Nephron progenitor cell (in vitro differentiated cells): Measurements from ENCODE around the gene TMEM53.

Experiments
- DNase-seq: peaks from one replicate; pipeline ENCODE4 v3.0.0; 2021
- H3K27ac Mint-ChIP-seq: 2 replicates; pipeline ENCODE4 v1.8.0; 2021; ENCODE audit warnings: mild to moderate bottlenecking, moderate library complexity, mixed read lengths
- H3K27me3 Mint-ChIP-seq: 2 replicates; pipeline ENCODE4 v1.8.0; 2021; ENCODE audit warnings: mild to moderate bottlenecking, low read depth, mixed read lengths; ENCODE audit not compliant: poor library complexity
- H3K36me3 Mint-ChIP-seq: 2 replicates; pipeline ENCODE4 v1.8.0; 2021; ENCODE audit warnings: low read depth, mixed read lengths
- H3K4me1 Mint-ChIP-seq: 2 replicates; pipeline ENCODE4 v1.8.0; 2021; ENCODE audit warnings: mixed read lengths
- H3K4me3 Mint-ChIP-seq: 2 replicates; pipeline ENCODE4 v1.8.0; 2021; ENCODE audit warnings: mild to moderate bottlenecking, moderate library complexity, mixed read lengths
- H3K9me3 Mint-ChIP-seq: 2 replicates; pipeline ENCODE4 v1.8.0; 2021; ENCODE audit warnings: mild to moderate bottlenecking, moderate library complexity, mixed read lengths
- CTCF ChIP-seq: fragments of 200-600 bp; sonication (generic); IDR thresholded peaks from 2 replicates; pipeline ENCODE4 v1.5.0; 2021; ENCODE audit warnings: antibody characterized with exemption

Gene TMEM53

GRCh38 chr1:44636688-44637598 lies 37.3 kb downstream of the TMEM53 start:
- no peaks in the 10 kb centered on the region for H3K9me3 Mint-ChIP-seq
- H3K27me3 Mint-ChIP-seq = peaks cover 10% of the 10 kb centered on the region
- DNase-seq = no peak
- peak overlapping the region; percentile 82 for H3K27ac Mint-ChIP-seq
- H3K4me3 Mint-ChIP-seq = peak overlapping the region; percentile 62
- peaks cover 53% of the 10 kb centered on the region for H3K36me3 Mint-ChIP-seq
- peaks cover 96% of the 10 kb centered on the region for H3K4me1 Mint-ChIP-seq
- no peak for TF ChIP-seq CTCF

- no peak for TF ChIP-seq CTCF
- Mint-ChIP-seq H3K4me3 (peak overlapping the region; percentile 24), H3K27ac (no peak overlapping the region), H3K27me3 (peaks cover 10% of the 10 kb centered on the region), H3K36me3 (peaks cover 53% of the 10 kb centered on the region), H3K4me1 (peaks cover 91% of the 10 kb centered on the region), H3K9me3 (no peaks in the 10 kb centered on the region)
- DNase-seq = no peak
These were observed 38.1 kb downstream of the TMEM53 start for GRCh38 chr1:44636083-44636687.

GRCh38 chr1:44635439-44635838 lies 38.8 kb downstream of the TMEM53 start:
- TF ChIP-seq CTCF = no peak
- peaks cover 53% of the 10 kb centered on the region for H3K36me3 Mint-ChIP-seq
- no peak for DNase-seq
- peaks cover 91% of the 10 kb centered on the region for H3K4me1 Mint-ChIP-seq
- peaks cover 10% of the 10 kb centered on the region for H3K27me3 Mint-ChIP-seq
- H3K9me3 Mint-ChIP-seq = no peaks in the 10 kb centered on the region
- no peak overlapping the region for H3K27ac Mint-ChIP-seq
- peak overlapping the region; percentile 24 for H3K4me3 Mint-ChIP-seq

- Mint-ChIP-seq H3K27ac (no peak overlapping the region), H3K36me3 (peaks cover 53% of the 10 kb centered on the region), H3K27me3 (peaks cover 7% of the 10 kb centered on the region), H3K4me1 (peaks cover 86% of the 10 kb centered on the region), H3K4me3 (peak overlapping the region; percentile 49), H3K9me3 (no peaks in the 10 kb centered on the region)
- no peak for TF ChIP-seq CTCF
- no peak for DNase-seq
These were observed 39.6 kb downstream of the TMEM53 start for GRCh38 chr1:44634606-44635189.

- no peak for TF ChIP-seq CTCF
- Mint-ChIP-seq H3K4me3 (peak overlapping the region; percentile 88), H3K27me3 (peaks cover 3% of the 10 kb centered on the region), H3K4me1 (peaks cover 65% of the 10 kb centered on the region), H3K27ac (peak overlapping the region; percentile 100), H3K36me3 (peaks cover 52% of the 10 kb centered on the region), H3K9me3 (no peaks in the 10 kb centered on the region)
- no peak for DNase-seq
These were observed 41.7 kb downstream of the TMEM53 start for GRCh38 chr1:44632598-44632997.
